KMS-11 (cell line): ENCODE measurements around the gene HNRNPUL1.

Experiments used
- H2AFZ ChIP-seq: fragments of 200-600 bp; sonication (generic); 2 replicates; pipeline ENCODE4 v1.6.1; 2016; ENCODE audit warnings: antibody characterized with exemption, mixed run types, low read depth
- H3K27ac ChIP-seq: fragments of 200-600 bp; sonication (generic); 2 replicates; pipeline ENCODE4 v1.6.1; 2016; ENCODE audit warnings: mild to moderate bottlenecking, mixed run types
- H3K27me3 ChIP-seq: fragments of 200-600 bp; sonication (generic); 2 replicates; pipeline ENCODE4 v1.6.1; 2017; ENCODE audit warnings: mild to moderate bottlenecking, low read depth, mixed run types, moderate library complexity; ENCODE audit not compliant: insufficient read depth
- H3K36me3 ChIP-seq: fragments of 200-600 bp; sonication (generic); 2 replicates; pipeline ENCODE4 v1.6.1; 2017; ENCODE audit warnings: mild to moderate bottlenecking, mixed run types; ENCODE audit not compliant: insufficient read depth
- H3K4me1 ChIP-seq: fragments of 200-600 bp; sonication (generic); 2 replicates; pipeline ENCODE4 v1.6.1; 2016; ENCODE audit warnings: mild to moderate bottlenecking, low read depth, mixed run types; ENCODE audit not compliant: poor library complexity, severe bottlenecking
- H3K4me2 ChIP-seq: fragments of 200-600 bp; sonication (generic); 2 replicates; pipeline ENCODE4 v1.7.0; 2016; ENCODE audit warnings: mild to moderate bottlenecking, mixed run types
- H3K4me3 ChIP-seq: fragments of 200-600 bp; sonication (generic); IDR thresholded peaks from 2 replicates; pipeline ENCODE4 v1.6.1; 2017; ENCODE audit warnings: low read depth, low read length, mixed read lengths; ENCODE audit not compliant: insufficient read depth
- H3K79me2 ChIP-seq: fragments of 200-600 bp; sonication (generic); 2 replicates; pipeline ENCODE4 v1.6.1; 2016; ENCODE audit warnings: low read depth, mixed run types; ENCODE audit not compliant: insufficient read depth
- H3K9ac ChIP-seq: fragments of 200-600 bp; sonication (generic); 2 replicates; pipeline ENCODE4 v1.6.1; 2016; ENCODE audit warnings: mild to moderate bottlenecking, mixed run types
- H4K20me1 ChIP-seq: fragments of 200-600 bp; sonication (generic); 2 replicates; pipeline ENCODE4 v1.6.1; 2016; ENCODE audit warnings: mild to moderate bottlenecking, mixed run types; ENCODE audit not compliant: insufficient read depth
- TF ChIP-seq, protein P1 (sequence below): fragments of 200-600 bp; sonication (generic); conservative IDR thresholded peaks from 2 replicates; pipeline ENCODE4 v1.6.1; 2017; ENCODE audit warnings: low read depth, mild to moderate bottlenecking, antibody characterized with exemption, low read length, moderate library complexity, mixed read lengths

Gene HNRNPUL1

DNA sequence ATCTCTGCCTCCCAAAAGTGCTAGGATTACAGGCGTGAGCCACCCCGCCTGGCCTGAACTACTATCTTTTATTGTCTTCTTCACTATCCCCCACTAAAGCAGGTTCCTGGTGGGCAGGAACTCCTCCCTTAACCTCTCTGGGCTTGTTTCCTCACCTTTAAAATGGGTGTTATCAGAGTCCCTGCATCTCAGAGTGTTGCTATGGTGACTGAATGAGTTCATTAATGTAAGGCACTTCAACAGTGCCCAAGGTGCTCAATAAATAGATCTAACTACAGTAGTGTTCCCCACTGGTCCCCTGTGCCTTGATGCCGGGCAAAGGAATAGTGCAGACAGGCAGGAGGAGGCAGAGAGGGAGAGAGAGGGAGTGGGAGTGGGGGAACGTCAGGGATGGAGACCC is 66.3 kb downstream of the HNRNPUL1 start:
- no peaks in the 10 kb centered on the region; the same call in 1 of the 2 replicates for H3K36me3 ChIP-seq
- H2AFZ ChIP-seq, result no peak overlapping the region
- no peaks in the 10 kb centered on the region for H3K27me3 ChIP-seq
- H3K27ac ChIP-seq, result no peak overlapping the region
- H4K20me1 ChIP-seq, result no peaks in the 10 kb centered on the region
- H3K9ac ChIP-seq, result no peak overlapping the region
- TF ChIP-seq, protein P1, sequence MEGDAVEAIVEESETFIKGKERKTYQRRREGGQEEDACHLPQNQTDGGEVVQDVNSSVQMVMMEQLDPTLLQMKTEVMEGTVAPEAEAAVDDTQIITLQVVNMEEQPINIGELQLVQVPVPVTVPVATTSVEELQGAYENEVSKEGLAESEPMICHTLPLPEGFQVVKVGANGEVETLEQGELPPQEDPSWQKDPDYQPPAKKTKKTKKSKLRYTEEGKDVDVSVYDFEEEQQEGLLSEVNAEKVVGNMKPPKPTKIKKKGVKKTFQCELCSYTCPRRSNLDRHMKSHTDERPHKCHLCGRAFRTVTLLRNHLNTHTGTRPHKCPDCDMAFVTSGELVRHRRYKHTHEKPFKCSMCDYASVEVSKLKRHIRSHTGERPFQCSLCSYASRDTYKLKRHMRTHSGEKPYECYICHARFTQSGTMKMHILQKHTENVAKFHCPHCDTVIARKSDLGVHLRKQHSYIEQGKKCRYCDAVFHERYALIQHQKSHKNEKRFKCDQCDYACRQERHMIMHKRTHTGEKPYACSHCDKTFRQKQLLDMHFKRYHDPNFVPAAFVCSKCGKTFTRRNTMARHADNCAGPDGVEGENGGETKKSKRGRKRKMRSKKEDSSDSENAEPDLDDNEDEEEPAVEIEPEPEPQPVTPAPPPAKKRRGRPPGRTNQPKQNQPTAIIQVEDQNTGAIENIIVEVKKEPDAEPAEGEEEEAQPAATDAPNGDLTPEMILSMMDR, result no peak
- peaks cover 41% of the 10 kb centered on the region for H3K4me1 ChIP-seq
- H3K4me3 ChIP-seq, result no peak overlapping the region
- H3K4me2 ChIP-seq, result no peak overlapping the region
- H3K79me2 ChIP-seq, result peaks cover 23% of the 10 kb centered on the region

DNA sequence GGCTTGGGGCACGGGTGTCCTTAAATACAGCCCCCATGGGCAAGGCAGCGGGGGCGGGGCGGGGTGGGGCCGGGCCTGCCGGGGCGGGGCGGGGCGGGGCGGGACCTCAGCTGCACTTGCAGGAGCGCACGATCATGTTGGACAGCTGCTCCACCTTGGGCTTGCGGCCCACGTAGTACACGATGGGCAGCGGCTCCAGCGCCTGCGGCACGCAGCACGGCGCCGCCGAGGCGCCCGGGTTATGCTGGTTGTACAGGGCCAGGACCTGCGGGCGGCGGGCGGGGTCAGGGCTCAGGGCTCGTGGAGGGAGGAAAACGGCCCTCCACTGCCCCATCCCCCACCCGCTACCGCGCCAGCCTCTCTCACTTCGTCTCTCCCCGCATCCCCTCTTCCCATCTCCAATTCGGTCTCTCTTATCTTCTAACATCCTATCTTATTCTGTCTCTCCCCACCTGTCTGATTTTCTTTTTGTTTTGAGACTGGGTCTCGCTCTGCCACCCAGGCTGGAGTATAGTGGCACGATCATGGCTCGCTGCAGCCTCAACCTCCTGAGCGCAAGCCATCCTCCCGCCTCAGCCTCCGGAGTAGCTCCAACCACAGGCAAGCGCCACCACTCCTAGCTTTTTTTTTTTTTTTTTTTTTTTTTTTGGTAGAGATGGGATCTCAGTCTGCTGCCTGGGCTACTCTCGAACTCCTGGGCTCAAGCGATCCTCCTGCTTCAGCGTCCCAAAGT is 66.9 kb downstream of the HNRNPUL1 start:
- Histone ChIP-seq H3K4me3 (no peak overlapping the region), H3K36me3 (no peaks in the 10 kb centered on the region; the same call in 1 of the 2 replicates)

DNA sequence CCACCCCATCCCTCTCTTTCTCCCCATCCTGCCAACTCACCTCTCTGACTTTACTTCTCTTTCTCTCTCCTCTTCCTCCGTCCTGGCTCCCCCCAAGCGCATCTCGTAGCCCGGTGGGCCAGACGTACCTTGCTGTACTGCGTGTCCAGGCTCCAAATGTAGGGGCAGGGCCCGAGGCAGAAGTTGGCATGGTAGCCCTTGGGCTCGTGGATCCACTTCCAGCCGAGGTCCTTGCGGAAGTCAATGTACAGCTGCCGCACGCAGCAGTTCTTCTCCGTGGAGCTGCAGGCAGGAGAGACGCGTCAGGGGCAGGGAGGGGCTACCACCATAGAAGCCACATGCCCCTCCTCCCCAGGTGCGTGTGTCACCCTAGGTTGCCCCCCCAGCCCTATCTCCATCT is 67.8 kb downstream of the HNRNPUL1 start:
- TF ChIP-seq, protein P1, result no peak
- H3K27me3 ChIP-seq, result no peaks in the 10 kb centered on the region
- H3K4me3 ChIP-seq, result no peak overlapping the region
- H3K4me2 ChIP-seq, result no peak overlapping the region
- peaks cover 5% of the 10 kb centered on the region; the same call in 1 of the 2 replicates for H3K36me3 ChIP-seq
- peaks cover 26% of the 10 kb centered on the region for H3K4me1 ChIP-seq
- no peak overlapping the region for H3K27ac ChIP-seq
- no peak overlapping the region for H3K9ac ChIP-seq
- H2AFZ ChIP-seq, result no peak overlapping the region
- H4K20me1 ChIP-seq, result no peaks in the 10 kb centered on the region
- 0 out of 2 replicates have a peak, but pooled peaks cover 12% of the 10 kb centered on the region for H3K79me2 ChIP-seq

More for the DNA sequence above, 66.9 kb downstream of the HNRNPUL1 start:
- TF ChIP-seq, protein P1, result no peak
- Histone ChIP-seq H3K4me1 (peaks cover 35% of the 10 kb centered on the region), H2AFZ (no peak overlapping the region), H3K27ac (no peak overlapping the region), H3K4me2 (no peak overlapping the region), H4K20me1 (no peaks in the 10 kb centered on the region), H3K9ac (no peak overlapping the region), H3K27me3 (no peaks in the 10 kb centered on the region), H3K79me2 (peaks cover 21% of the 10 kb centered on the region)

DNA sequence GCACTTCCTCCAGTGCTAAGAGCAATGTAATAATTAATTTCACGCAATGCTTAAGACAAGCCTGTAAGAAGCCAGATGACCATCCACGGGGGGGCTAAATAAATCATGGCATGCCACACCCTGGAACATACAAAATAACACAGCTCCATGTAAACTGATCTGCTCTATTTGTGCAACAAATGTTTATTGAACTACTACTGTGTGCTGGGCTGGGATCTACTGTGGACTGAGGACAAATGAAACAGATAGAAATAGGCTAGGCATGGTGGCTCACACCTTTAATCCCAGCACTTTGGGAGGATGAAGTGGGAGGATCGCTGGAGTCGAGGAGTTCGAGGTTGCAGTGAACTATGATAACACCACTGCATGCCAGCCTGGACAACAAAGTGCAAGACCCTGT is 68.3 kb downstream of the HNRNPUL1 start:
- Histone ChIP-seq H3K79me2 (0 out of 2 replicates have a peak, but pooled peaks cover 12% of the 10 kb centered on the region), H3K36me3 (peaks cover 5% of the 10 kb centered on the region; the same call in 1 of the 2 replicates), H3K4me1 (peaks cover 21% of the 10 kb centered on the region)

More for the DNA sequence above, 68.3 kb downstream of the HNRNPUL1 start:
- Histone ChIP-seq H3K27ac (no peak overlapping the region), H3K9ac (no peak overlapping the region), H2AFZ (no peak overlapping the region), H3K4me3 (no peak overlapping the region), H4K20me1 (no peaks in the 10 kb centered on the region), H3K4me2 (no peak overlapping the region), H3K27me3 (no peaks in the 10 kb centered on the region)
- TF ChIP-seq, protein P1, result no peak
